HG02938 (cell line): ENCODE measurements around the gene TLK2.
A peak's percentile ranks its signal among the peaks of the same experiment; 100 is the strongest.
"Not testable (repeated sequence)": the region's sequence is repeated elsewhere in the genome, so short reads cannot be mapped to it uniquely, and the experiment has no call there.

Source experiments
- ATAC-seq: cut with Tn5 transposase; IDR thresholded peaks from one replicate; pipeline ENCODE4 v1.9.1; 2021; ENCODE audit warnings: mild to moderate bottlenecking, moderate library complexity; ENCODE audit not compliant: unreplicated experiment

The TLK2 gene

DNA sequence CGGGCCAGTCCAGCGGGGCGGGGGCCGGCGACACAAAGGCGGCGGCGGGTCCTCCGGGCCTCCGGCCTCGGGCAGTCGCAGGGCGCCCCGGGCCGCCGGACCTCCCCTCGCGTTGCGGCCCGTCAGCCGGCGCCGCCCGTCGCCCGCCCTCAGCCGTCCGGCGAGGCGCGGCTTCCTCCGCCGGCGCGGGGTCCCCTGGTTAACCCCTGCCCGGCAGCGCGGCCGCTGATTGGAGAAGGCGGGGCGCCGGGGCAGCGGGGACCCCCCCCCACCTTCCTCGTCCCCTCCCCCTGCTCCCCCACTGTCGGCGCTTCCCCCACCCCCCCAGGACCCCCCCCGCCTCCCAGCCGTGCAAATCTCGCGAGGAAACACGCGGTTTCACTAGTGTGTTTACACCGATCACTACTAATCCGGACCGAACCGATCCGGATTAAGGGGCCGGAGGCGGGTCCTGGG lies at the start of gene TLK2:
TSS of gene TLK2 (plus strand) at position 402 of the 456 bp plus-strand sequence. CDS start 2,301 bp downstream, outside the sequence.
- ATAC-seq, result peak; percentile 52

- ATAC-seq, result not testable (repeated sequence)
Observed at GRCh38 chr17:62435251-62435650, 43.4 kb upstream of the TLK2 start.

DNA sequence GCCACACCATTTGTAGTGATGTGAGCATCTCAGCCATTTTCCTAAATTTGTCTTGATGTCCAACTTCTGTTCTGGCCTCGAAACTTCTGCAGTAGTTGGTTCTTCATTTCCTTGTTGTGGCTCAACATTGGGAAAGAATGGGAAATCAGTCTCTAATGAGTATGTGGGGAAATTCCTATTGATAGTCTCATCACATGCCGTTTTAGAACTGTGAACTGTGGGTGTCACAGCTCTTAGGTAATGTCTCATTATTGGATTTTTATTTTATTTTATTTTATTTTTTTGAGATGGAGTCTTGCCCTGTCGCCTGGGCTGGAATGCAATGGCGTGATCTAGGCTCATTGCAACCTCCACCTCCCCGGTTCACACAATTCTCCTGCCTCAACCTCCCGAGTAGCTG lies 37.4 kb upstream of the TLK2 start:
- ATAC-seq, result not testable (repeated sequence)

DNA sequence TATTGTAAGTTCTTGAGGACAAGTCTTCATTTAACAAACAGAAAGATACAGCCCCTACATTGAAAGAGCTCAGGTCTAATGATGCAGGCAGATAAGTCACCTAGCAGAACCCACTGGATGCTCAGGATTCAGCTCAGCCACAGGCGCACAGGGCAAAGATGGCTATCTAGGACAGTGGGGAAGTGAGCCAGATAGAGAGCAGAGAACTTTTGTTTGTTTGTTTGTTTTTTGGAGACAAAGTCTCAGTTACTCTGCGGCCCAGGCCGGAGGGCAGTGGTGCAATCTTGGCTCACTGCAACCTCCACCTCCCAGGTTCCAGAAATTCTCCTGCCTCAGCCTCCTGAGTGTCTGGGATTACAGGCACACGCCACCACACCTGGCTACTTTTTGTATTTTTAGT lies 34.6 kb upstream of the TLK2 start:
- ATAC-seq, result no peak

- ATAC-seq, result not testable (repeated sequence)
Observed at GRCh38 chr17:62445791-62446190, 32.8 kb upstream of the TLK2 start.

GRCh38 chr17:62452195-62452594 lies 26.4 kb upstream of the TLK2 start:
- ATAC-seq, result not testable (repeated sequence)

DNA sequence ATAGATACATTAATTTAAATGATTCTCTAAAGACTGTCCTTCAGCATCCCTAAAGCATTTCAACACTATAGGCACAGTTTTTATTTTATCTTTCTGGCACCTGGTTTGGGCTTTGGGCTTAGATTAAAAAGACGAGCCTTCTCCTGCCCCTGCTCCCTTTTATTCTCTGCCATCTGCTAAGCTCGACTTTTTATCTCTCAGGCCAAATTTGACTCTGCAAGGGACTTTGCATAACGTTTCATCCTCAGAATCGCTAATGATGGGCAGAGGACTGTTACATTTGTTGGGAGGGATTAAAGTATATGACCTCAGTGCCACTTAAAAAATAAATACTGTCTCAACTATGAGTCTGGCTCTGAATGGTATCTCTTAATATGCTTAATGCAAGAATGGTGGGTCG lies 25.6 kb upstream of the TLK2 start:
- not testable (repeated sequence) for ATAC-seq

DNA sequence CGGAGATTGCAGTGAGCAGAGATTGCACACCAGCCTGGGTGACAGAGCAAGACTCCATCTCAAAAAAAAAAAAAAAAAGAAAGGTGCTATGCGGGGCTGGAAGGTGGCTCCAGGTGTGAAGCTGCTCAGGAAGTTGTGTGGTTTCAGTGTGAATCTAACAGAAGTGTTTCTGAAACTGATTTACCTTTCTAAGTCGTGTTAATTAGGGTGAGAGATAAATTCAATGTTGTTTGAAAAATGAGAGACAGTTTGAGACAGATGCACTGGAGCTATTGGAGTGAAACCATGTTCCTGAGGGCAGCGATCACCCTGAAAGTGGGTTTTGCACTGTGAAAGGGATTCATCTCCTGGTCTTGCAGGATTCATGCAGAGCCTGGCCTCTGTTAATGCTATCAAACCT lies 25.0 kb upstream of the TLK2 start:
- not testable (repeated sequence) for ATAC-seq

DNA sequence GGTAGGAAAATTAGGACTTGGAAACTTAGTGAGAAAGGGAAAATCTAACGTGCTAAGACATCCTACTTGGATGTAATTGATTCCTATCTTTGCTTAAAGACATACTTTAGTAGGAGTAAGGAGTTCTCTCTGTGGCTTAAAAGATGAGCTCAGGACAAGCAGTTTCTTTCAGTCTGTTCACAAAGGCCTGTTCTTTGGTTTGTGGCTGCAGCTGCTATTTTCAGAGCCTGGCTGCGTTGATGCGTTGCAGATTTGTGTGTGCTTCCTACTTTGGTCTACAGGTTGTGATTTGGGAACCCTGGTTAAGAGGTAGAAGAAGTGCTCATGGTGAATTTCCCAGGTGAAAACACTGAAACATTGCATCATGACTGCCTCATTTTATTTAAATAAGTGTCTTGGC lies 24.5 kb upstream of the TLK2 start:
- ATAC-seq, result peak; percentile 49

DNA sequence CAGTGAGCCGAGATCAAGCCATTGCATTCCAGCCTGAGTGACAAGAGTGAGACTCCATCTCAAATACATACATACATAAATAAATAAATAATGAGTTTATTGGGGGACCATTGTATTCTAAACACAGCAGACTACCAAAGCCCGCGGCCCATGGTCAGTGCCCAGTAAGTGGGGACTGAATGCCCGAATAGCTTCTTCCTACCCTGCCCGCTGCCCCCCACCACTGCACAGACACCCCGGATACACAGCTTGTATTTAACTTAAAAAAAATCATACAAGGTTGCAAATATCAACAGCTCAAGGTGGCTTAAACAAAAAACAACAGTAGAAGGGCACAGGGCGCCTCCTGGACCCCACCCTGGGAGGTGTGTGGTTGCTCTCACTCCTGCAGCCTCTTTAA lies 22.6 kb upstream of the TLK2 start:
- no peak for ATAC-seq

GRCh38 chr17:62458483-62458882 lies 20.1 kb upstream of the TLK2 start:
- ATAC-seq, result not testable (repeated sequence)

- ATAC-seq, result not testable (repeated sequence)
Observed at GRCh38 chr17:62464422-62464821, 14.2 kb upstream of the TLK2 start.

DNA sequence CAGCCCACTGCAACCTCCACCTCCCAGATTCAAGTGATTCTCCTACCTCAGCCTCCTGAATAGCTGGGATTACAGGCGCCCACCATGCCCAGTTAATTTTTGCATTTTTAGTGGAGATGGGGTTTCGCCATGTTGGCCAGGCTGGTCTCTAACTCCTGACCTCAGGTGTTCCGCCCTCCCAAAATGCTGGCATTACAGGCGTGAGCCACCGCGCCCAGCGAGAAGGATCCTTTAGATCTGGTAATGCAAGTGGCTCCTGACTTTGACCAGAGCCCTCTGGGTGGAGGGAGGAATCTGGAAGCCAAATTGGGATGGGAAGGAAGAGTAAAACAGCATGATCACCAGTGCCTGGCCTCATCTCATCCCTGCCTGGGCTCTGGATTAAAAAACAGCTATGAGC lies 13.4 kb upstream of the TLK2 start:
- not testable (repeated sequence) for ATAC-seq

DNA sequence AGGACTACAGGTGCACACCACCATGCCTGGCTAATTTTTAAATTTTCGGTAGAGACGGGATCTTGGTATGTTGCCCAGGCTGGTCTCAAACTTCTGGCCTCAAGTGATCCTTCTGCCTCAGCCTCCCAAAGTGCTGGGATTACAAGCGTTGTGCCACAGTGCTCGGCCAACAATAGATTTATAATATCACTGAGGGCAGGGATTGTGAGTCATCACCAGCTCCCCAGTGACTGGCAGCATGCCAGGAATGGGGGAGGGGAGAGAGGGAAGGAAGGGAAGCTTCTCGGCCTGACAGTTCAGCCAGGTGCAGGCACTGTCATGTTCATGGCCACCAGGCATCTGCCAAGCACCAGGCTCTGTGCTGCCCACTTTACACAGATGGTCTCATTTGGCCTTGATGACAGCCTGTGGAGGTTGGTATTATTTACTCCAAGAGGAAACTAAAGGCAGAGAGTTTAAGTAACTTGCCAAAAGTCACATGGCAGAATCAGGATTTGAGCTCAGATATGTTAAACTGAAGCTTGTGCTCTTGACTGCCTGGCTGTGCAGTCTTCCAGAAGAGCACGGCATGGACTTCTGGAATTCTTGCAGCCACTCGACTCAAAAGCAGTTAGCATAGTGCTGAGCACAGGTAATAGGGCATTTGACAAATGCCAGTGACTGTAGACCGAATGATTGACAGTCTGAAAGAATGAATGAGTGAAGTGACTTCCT lies 7.8 kb upstream of the TLK2 start:
- not testable (repeated sequence) for ATAC-seq

DNA sequence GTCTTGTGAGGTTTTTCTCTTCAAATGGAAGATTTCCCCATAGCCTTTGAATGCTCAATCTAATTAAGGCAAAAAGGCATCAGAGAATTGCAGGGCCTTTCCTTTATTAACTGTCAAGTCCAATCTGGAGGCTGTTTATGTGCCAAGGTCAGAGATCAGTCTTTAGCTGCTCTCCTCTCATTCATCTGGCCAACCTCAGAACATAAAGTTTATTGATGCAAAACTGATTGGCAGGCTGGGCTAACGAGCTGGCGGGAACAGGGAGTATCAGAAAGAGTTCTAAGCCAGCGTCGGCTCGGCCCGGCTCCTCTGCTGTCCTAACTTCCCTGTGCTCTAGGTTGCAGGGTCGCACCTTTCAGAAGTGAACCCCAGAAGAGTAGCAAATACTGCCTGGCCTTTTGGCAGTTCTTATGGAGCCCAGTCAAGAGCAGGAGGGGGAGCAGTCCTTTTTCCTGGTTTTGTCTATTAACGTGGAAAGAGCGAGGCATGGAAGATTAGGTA lies 7.2 kb upstream of the TLK2 start:
- ATAC-seq, result not testable (repeated sequence)

GRCh38 chr17:62473030-62473982 lies 5.3 kb upstream of the TLK2 start:
- ATAC-seq, result not testable (repeated sequence)

- ATAC-seq, result not testable (repeated sequence)
Observed at GRCh38 chr17:62477111-62477510, 1.5 kb upstream of the TLK2 start.

DNA sequence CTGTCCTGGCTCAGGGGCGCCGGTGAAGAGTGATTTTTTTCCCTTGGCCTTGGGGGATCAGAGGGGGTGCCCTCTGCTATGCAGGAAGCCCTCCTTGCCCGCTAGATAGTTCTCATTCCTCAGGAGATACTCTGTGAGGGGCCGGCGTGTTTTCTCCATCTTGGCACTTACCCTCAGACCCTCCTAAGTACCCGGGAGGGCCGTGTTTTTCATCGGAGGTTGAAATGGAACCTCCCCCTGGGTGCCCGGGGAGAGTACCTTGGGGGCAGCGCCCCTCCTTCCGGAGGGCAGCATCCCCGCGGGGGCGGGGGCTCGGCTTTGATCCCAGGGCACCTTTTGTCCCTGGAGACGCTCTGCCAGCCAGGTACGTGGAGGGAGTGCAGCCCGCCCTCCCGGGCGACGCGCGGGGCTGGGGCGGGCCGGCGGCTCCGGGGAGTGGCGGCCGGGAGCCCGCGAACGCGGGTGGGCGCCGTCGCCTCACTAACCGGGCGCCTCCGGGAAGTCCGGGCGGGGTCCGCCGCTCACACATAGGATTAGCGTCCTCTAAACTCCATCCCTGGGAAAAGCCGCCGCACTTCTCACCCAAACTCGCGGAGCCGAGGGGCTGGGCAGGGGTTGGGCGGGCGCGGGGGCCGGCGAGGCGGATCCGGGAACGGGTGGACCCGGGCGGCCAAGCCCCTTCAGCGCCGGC lies 762 bp upstream of the TLK2 start:
- peak; percentile 23 for ATAC-seq

DNA sequence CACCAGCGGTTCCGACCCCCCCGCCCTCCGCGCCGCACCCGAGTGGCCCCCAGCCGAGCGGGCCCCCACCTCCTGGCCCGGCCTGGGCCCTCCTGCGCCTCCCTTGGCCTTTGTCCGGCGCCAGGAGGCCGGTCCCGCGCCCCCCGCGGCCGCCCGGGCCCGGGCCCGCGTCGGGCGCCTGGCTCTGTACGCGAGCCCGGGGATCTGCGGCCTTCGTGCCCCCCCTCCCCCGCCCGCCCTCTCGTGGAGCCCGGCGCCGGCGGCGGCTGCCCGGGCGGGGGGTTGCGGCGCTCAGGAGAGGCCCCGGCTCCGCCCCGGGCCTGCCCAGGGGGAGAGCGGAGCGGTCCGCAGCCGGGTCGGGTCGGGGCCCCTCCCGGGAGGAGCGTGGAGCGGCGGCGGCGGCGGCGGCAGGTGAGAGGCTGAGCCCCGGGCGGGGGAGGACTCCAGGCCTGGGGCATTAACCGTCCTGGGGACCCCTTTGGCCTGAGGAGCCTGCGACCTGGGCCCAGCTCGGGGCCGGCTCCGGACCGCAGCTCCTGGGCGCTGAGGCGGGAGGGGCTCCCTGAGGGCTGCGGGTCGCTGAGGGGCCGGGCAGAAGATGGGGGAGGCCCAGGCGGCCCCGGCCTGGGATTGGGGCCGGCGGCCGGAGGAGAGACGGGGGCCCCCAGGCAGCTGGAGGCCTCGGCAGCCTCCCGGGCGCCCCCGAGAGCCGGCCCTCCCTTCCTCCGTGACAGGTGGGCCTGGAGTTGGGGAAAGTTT lies 434 bp downstream of the TLK2 start:
- ATAC-seq, result peak; percentile 33

DNA sequence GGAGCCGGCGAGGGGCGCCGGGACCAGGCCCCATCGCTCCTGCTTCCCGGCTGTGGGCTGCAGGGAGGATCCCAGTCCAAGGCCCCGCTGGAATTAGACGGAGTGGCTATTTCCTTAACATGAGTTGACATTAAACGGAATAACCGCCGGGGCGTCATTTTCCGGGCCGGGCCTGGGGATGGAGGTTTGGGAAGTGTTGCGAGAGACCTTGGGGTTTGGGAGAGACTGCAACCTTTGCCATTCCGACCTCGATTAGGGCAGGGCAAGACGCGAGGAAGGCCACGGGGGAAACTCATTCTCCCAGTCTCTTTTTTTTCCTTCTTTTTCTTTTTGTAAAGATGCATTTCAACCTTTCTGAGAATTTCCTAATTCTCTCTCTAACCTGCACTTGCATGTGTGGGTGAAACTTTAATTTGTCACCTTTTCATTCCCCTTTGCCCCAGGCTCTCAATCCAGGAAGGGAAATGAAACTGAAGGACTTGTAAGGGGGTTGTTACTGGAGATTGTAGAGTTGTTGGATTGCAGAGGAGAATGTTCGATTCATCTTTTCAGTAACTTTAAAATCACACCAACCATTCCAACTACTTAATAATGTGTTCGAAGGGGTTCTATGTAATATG lies 1.1 kb downstream of the TLK2 start:
- not testable (repeated sequence) for ATAC-seq
